HG02759 (cell line): ENCODE data around the gene HYI.
A peak's percentile ranks its signal among the peaks of the same experiment; 100 is the strongest.
"Not testable (repeated sequence)": the region's sequence is repeated elsewhere in the genome, so short reads cannot be mapped to it uniquely, and the experiment has no call there.

ENCODE experiments used
- ATAC-seq: cut with Tn5 transposase; IDR thresholded peaks from one replicate; pipeline ENCODE4 v1.9.1; 2021; ENCODE audit warnings: mild to moderate bottlenecking, moderate library complexity; ENCODE audit not compliant: unreplicated experiment

Gene HYI

GRCh38 chr1:43464681-43465504 is 11.2 kb upstream of the HYI start:
- ATAC-seq = no peak

- ATAC-seq = no peak
Measured at GRCh38 chr1:43463479-43463878, 9.7 kb upstream of the HYI start.

GRCh38 chr1:43460988-43461693 is 7.4 kb upstream of the HYI start:
- ATAC-seq = no peak

DNA sequence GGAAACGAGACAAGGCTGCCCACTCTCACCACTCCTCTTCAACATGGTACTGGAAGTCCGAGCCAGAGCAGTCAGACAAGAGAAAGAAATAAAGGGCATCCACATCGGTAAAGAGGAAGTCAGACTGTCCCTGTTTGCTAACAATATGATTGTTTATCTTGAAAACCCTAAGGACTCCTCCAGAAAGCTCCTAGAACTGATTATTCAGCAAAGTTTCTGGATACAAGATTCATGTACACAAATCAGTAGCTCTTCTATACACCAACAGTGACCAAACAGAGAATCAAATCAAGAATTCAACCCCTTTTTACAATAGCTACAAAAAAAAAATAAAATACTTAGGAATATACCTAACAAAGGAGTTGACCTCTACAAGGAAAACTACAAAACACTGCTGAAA is 4.6 kb upstream of the HYI start:
- not testable (repeated sequence) for ATAC-seq

- no peak for ATAC-seq
Measured at GRCh38 chr1:43455213-43455889, 1.6 kb upstream of the HYI start.

GRCh38 chr1:43454270-43455011 is 710 bp upstream of the HYI start:
- peak; percentile 77 for ATAC-seq

- ATAC-seq = no peak
Measured at GRCh38 chr1:43452789-43453441, 816 bp downstream of the HYI start.

DNA sequence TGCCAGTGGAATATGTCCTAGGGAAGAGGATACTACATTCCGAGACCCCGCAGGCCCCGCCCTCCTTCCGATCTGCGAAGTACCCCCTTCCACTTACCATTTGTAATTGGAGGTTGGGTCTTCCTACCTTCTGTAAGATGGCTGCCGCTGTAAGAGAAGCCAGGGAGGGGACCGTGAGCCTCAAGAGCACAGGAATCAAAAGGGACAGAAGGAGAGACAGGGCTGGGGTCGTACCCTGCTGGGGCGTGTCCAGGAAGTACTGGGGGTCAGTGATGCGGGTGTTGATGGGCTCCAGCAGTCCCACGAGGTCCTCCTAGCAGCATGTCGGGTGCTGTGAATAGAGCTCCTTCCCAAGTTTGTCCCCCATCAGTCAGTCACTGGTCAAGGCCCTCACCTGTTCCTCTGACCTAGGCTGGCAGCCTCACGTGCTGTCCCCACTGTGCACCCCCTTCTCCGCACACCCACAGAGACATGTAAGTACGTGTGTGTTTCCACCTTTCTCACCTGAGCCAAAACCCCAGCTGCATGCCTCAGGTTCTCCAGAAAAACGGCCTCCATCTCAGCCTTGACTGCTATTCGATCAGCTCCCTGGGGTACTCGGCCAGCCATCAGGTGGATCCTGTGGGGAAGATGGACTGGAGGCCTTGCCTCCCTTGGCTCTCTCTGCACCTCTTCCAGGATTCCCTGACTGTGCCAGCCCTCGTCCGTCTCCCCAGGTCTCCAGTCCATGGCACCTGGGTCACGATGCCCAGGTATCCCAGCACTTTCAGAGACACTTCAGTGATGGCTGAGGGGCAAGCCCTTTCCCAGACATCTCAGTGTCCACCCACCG is 1.8 kb downstream of the HYI start:
- no peak for ATAC-seq

DNA sequence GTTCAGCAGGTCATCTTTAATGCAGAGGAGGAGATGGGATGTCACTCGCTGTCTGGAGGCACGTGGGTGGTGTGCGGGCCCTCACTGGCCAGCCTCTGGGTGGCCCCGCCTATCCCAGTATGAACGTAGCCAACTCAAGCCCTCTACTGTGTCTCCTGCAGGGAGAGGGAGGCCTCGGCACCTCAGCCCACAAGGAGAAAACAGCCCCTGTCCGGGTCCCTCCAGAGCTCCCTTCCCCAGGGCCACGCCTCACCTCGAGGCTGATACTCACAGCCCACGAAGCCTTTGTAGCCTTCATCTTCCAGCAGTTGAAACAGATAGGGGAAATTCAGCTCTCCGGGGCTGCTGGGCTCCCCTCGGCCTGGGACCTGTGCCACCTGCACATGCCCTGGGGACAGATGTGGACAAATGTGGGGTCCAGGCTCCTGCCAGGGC is 2.6 kb downstream of the HYI start:
- no peak for ATAC-seq

DNA sequence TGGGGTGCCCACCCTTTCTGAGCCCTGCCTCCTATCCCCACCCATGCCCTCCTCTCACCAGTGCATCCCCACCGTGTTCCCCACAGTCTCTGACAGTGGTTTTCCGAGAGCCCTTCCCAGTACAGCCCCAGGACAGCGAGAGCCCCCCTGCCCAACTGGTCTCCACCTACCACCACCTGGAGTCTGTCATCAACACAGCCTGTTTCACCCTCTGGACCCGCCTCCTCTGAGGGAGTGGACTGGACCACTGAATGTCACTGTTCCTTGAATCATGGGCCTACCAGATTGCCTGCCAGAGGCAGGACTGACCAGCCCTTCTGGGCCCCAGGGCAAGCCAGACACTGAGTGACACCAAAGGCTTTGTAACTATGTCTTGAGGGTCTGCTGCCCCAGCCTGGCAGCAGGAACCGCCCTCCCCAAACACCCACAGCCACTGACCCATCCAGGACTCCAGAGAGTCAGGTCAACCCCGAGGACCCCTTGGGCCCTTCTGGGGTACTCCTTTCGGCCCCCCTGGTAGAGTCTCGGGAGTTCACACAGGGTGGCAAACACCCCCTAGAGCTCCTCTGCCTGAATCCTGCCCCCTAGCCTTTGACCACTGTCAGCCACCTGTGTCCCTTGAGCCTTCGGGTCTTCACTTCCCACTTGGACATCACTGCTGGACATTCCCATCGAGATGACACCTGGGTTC is 3.3 kb downstream of the HYI start:
- ATAC-seq = no peak

- ATAC-seq = no peak
Measured at GRCh38 chr1:43449708-43450069, 4.0 kb downstream of the HYI start.

DNA sequence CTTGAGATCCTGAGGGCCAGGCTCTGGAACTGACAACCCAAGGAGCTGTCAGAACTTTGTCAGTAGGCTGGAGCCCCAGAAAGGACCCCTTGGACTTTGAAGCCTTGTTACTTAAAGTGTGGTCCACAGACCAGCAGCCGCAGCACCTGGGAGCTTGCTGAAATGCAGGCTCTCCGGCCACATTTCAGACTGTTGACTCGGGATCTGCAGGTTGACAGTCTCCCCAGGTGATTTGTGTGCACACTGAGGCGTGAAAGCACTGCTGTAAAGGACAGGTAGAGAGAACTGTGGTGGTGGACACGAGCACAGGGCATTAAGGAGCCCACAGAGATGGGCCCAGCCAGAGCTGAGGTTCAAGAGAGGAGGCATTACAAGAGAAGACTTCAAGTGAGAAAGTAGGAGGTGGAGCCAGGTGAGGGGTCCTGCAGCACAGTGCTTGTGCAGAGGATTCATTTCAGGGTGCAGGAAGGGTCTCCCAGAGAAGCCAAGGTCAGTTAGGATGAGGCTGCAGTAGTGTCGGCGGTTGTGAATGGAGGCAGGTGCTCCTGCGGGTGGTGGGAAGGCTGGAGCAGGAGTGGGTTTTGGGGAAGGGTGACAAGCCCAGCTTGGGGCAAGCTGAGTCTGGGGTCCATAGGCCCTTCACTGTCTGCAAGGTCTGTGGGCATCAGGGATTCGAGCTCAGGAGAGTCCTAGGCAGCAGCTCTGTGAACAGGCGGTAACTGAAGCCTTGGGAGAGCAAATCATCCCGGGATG is 4.6 kb downstream of the HYI start:
- no peak for ATAC-seq

- ATAC-seq = no peak
Measured at GRCh38 chr1:43447891-43448708, 5.6 kb downstream of the HYI start.

DNA sequence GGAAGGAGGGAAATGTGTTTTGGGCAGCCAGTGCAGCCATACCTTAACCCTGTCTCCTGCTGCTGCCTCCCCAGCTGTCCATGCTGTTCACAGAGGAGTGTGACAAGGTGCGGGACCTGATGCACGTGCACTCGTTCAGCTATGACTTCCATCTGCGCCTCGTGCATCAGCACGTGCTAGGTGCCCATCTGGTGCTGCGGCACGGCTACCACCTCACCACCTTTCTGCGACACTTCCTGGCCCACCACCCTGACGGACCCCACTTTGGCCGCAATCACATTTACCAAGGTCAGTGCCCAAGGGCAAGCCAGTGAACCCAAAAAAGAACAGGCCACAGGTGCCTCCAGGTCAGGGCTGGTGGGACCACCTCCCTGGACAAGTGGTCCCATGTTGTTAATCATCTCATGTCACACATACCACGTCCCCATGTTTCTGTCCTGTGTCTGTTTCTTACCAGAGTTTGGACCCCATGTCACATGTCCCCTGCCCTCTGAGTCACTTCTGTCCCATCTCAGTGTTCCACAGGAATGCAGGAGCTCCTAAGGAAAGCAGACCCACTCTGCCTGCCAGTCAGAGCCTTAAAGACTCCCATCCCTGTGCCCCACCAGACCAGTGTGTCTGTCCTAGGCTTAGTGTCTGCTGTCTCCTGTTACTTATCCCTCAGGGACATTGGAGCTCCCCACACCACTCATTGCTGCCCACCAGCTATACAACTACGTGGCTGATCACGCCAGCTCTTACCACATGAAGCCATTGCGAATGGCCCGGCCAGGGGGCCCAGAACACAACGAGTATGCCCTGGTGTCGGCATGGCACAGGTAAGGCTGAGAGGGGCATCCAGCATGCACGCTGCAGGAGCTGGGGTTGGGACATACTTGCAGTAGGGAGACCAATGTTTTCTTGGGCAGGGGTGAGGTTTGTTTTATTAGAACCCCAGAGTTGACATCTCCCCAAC is 6.6 kb downstream of the HYI start:
- no peak for ATAC-seq

DNA sequence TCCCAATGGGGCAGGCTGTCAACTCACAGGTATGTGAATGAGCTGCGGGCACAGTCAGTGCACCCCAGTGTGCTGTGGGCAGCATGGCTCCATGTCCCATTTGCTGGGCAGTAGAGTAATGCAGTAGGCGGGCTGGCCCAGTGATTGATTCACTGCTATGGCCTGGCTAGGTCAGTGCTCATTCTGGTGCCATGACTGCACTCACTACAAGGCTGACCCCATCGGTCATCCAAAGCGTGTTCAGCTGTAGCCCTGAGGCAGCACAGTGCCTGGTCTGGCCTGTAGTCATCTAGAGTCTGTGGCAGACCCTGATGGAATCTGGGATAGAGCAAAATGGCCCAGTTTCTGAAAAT is 7.4 kb downstream of the HYI start:
- no peak for ATAC-seq

DNA sequence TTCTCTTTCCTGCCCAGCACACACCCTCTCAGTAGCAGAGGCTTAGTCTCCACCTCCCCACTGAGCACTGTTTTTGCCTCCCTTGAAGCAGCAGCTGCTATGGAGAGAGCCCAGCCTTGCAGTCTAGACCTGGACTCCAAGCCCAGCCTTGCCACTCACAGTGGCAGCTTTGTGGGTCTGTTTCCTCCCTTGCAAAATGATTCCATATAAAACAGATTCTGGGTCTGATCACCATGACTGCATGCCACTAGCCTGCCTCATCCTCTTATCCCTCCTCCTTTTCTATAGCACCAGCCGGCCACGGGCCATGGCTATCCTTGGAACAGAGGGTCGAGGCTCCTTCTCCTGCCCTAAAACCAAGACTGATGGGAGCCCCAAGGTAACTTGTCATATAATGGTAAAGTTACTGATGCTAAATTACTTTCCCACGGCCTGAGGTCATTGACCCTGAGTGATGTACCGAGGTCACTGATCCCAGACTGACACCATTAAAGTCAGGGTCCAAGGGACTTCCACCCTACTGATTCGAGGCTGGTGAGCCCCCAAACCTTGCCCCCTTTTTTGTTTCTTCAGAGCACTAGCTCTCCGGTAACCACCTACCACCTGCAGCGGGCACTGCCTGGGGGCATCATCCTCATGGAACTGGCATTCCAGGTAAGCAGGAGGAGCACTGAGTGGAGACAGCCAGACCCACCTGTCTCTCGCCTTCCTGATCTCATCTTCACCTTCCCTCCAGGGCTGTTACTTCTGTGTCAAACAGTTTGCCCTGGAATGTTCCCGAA is 7.9 kb downstream of the HYI start:
- no peak for ATAC-seq
